ENCODE data around the gene MARK3.

DNA sequence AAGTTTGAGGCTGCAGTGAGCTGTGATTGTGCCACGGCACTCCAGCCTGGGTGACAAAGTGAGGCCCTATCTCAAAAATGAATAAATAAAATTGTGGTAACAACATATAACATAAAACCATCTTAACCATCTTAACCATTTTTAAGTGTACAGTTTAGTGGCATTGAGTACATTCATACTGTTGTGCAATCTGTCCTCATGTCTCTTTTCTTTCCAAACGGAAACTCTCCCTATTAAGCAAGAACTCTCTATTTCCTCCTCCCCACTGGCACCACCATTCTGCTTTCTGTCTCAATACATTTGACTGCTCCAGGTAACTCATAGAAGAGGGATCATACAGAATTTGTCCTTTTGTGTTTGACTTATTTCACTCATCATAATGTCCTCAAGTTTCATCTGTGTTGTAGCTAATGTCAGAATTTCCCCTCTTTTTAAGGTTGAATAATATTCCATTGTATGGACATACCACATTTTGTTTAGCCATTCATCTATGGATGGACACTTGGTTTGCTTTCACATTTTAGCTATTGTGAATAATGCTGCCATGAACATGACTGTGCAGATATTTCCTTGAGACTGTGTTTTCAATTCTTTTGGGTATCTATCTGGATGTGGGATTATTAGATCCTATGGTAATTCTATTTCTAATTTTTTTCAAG lies 4.4 kb upstream of the MARK3 start:
- no peak for TF ChIP-seq EZH2 (IDR thresholded peaks at IDR 0.05; ENCODE audit: low read length)
- TF ChIP-seq, protein P1, sequence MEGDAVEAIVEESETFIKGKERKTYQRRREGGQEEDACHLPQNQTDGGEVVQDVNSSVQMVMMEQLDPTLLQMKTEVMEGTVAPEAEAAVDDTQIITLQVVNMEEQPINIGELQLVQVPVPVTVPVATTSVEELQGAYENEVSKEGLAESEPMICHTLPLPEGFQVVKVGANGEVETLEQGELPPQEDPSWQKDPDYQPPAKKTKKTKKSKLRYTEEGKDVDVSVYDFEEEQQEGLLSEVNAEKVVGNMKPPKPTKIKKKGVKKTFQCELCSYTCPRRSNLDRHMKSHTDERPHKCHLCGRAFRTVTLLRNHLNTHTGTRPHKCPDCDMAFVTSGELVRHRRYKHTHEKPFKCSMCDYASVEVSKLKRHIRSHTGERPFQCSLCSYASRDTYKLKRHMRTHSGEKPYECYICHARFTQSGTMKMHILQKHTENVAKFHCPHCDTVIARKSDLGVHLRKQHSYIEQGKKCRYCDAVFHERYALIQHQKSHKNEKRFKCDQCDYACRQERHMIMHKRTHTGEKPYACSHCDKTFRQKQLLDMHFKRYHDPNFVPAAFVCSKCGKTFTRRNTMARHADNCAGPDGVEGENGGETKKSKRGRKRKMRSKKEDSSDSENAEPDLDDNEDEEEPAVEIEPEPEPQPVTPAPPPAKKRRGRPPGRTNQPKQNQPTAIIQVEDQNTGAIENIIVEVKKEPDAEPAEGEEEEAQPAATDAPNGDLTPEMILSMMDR (optimal IDR thresholded peaks at IDR 0.05 in 1 of 3, IDR thresholded peaks at IDR 0.05 in 1 of 3, conservative IDR thresholded peaks at IDR 0.05 in 1 of 3; ENCODE audit: extremely low read depth in 1 of 3, insufficient read depth in 2 of 3, low read length in 3 of 3): no peak
